GM21381 (cell line): ENCODE measurements around the gene CSDE1.

ENCODE experiments used
- ATAC-seq: cut with Tn5 transposase; IDR thresholded peaks from one replicate; pipeline ENCODE4 v1.9.1; 2021; ENCODE audit warnings: mild to moderate bottlenecking, moderate library complexity; ENCODE audit not compliant: unreplicated experiment

CSDE1 gene

GRCh38 chr1:114703242-114703641 is 54.5 kb downstream of the CSDE1 start:
- no peak for ATAC-seq

GRCh38 chr1:114702737-114703136 is 55.0 kb downstream of the CSDE1 start:
- ATAC-seq: no peak

DNA sequence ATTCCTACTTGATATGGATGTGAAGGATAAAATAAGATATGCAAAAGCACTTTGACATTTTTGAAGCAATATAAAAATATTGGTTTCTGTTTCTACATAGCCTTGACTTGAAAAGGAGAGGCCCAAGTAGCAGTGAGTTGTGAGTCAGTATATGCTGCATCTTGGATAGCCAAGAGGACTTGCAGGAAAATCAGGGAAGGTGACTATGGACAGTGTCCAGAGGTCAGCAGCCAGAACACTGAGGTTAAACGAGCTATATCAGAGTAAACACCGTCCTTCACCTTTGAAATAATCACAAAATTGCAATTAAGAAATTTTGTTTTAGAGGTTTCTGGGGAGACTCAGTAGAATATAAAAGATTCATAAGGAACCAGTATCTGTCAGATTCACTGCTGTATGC is 55.9 kb downstream of the CSDE1 start:
- ATAC-seq: no peak

DNA sequence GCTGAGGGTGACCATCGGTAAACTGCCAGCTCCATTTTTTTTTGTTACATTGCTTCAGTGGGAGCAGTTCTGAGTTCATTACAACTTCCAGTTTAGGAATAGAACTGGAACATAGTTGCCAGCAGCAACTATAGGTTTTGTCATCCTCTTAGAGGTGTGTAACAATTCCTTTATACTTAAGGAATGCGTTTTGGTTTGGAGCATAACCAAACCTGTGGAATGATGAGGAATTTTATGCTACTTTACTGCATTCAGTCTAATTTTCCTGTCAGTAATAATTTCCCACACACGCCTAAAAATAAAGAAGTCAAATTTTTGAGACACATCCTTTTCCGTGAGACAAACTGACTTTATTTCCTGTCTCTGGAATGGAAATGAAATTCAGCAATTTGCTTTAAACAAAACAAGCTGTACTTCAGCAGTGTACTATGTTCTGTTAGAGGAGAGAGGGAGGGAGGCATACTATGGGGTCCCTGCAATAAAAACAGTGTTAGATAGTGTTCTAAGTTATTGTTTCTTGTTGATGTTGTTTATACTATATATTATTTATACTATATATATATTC is 57.7 kb downstream of the CSDE1 start:
- no peak for ATAC-seq

DNA sequence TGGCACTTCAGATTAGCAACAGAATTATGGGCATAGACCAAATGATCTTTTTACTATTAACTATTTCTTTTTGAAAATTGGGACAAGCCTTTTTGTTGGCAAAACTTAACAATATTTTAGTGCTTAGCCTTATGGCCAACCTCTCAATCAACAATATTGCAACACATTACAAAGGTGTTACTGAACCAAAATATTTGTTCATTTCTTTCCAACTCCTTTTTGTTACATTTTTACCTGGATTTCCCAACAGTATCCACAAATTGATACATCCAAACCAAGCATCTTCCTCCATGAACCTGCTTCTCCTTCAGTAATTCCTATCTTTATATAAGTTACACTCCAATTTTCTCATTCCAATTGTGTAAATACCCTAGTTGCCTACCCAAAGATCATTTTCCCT is 61.0 kb downstream of the CSDE1 start:
- no peak for ATAC-seq

GRCh38 chr1:114695430-114696058 is 62.2 kb downstream of the CSDE1 start, which contains the start of gene AMPD1:
Gene AMPD1, minus strand, starts transcription at chr1:114695546. Its CDS starts 75 bp downstream, at chr1:114695471.
- no peak for ATAC-seq

GRCh38 chr1:114694540-114695310 is 63.1 kb downstream of the CSDE1 start:
- ATAC-seq: no peak

DNA sequence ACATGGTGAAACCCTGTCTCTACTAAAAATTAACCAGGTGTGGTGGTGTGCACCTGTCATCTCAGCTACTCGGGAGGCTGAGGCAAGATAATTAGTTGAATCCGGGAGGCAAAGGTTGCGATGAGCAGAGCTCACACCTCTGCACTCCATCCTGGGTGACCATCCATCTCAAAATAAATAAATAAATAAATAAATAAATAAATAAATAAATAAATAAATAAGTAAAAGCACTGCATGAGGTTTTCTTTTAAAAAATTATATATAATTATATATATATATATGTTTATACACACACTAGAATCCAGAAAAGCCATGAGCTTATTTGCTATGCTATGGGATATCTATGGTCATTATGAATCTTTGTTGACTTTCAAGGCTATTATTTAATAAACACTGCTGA is 64.8 kb downstream of the CSDE1 start:
- no peak for ATAC-seq

GRCh38 chr1:114691061-114691460 is 66.7 kb downstream of the CSDE1 start:
- ATAC-seq: no peak

GRCh38 chr1:114690148-114690547 is 67.6 kb downstream of the CSDE1 start:
- no peak for ATAC-seq

DNA sequence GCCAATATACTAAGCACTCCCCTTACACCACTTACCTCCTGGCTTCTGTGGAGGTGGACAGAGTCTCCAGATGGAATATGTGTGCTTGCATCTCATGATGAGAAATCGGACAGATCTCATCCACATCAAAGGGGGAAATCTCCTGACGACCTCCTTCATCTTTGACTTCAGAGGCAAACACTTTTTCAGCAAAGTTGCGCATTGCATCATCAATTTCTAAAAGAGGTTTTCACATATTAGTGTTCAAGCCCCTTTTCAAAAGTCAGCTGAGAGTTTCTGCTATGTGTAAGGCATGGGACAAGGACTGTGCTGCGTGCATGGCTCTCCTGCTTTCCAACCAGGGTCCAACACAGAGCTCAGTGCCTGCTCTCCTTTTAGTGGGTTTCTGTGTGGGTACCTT is 69.3 kb downstream of the CSDE1 start:
- no peak for ATAC-seq

DNA sequence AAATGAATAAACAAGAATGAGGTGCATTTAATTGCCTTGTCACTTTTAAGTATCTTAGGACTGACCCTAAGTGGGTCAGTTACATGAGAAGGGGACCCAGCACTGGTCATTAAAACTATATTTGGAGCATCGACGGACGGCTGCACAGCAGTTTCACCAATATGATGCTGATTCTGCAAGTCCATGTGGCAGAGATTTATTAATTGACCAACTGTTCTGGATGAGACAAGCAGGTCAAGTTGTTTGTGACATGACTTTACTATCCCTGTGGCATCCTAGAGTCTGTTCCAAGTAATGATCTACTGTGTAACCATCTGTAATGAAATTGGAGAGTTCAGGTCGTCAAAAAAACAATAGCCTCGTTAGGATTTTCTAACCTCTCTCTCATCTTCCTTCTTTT is 71.9 kb downstream of the CSDE1 start:
- no peak for ATAC-seq

GRCh38 chr1:114677691-114678090 is 80.1 kb downstream of the CSDE1 start:
- no peak for ATAC-seq

- ATAC-seq: no peak
Measured at GRCh38 chr1:114676115-114676514, 81.7 kb downstream of the CSDE1 start.

- no peak for ATAC-seq
Measured at GRCh38 chr1:114671939-114672275, 85.9 kb downstream of the CSDE1 start.

GRCh38 chr1:114671011-114671938 is 86.5 kb downstream of the CSDE1 start:
- no peak for ATAC-seq

- ATAC-seq: peak; percentile 98
Measured at GRCh38 chr1:114670083-114671010, 87.4 kb downstream of the CSDE1 start.

DNA sequence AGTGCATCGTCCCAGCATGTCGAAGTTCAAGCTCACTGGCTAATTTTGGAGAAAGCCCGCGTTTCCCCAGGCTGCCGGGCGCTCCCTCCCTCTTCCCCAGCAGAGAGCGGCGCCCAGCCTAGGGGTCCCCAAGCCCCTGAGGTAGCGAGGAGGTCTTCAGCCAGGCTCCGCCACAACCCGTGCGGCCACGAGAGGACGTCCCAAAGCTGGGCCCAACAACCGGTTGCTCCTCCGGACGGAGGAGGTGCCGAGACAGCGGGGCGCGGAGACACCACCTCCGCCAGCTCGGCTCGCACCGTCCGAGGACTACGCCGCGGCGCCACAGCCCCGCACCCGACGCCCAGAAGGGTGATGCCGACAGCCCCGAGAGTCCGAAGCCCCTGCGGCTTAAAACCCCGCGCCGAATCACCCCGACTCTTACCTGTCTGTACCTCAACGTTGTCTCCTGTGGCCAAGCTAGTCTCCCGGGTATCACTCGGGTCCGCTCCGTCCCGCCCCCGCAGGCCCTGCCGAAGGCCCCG is 88.2 kb downstream of the CSDE1 start, which contains the start of gene DENND2C:
Gene DENND2C, minus strand, starts transcription at position 488 of the 521 bp plus-strand sequence. CDS start 44,065 bp downstream, outside the sequence.
- peak; percentile 63 for ATAC-seq

DNA sequence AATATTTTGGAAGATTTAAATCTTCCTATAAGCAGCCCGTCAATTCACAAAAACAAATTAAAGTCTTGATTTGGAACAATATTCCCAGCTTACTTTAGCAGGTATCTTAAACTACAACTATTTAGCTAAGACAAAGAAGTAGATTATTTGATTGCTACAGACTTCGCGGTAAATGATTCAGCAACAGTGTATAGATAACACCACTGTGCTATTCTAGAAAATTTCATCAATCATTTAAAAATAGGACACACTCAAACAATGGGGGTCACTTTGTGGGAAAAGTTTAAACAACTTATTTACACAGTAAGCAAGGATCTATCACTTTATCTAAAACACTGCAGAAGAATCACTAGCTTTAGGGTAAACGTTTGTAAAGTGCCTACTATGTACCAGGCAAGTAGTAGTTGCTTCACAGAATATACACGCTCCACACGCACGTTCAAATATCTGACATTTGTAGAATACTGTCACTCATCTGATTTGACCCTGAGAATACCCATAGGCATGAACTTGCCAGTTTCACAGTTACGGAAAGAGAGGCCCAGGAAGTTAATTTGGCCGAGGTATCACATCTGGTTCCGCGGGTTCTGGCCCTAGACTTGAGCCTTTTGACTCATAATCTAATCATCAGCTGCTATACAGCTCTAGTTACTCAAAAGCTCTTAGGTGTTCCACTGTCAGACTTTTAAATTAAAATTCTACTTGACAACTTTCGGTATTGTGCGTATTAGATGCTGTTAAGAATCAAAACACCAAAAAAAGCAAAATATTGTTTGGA is 88.8 kb downstream of the CSDE1 start:
- no peak for ATAC-seq
